ENCODE data around the gene TNK2. TPM values are rescaled to one million over a fixed set of nuclear protein-coding genes. Genes with fewer than 3 reads are reported as not detected.

The TNK2 gene
- total RNA-seq, 4 donors from 2014 or later, result 6.1 to 81.2 (median 24.4) TPM

- DNase-seq, result no peak
- Histone ChIP-seq H3K9me3 (no peaks in the 10 kb centered on the region), H3K4me1 (no peaks in the 10 kb centered on the region), H3K4me3 (no peak overlapping the region), H3K36me3 (no peaks in the 10 kb centered on the region), H3K27ac (no peak overlapping the region), H3K27me3 (no peaks in the 10 kb centered on the region)
- TF ChIP-seq POLR2A (IDR thresholded peaks at IDR 0.05), result no peak
- no peak for TF ChIP-seq CTCF (IDR thresholded peaks at IDR 0.05)
- intact Hi-C loops (cut with DNase I; ENCODE audit: low total_unique reads), result no loop called here
Measured at GRCh38 chr3:195847055-195847950, 61.0 kb downstream of the TNK2 start.

- H3K4me1 ChIP-seq, result no peaks in the 10 kb centered on the region
Measured at GRCh38 chr3:195845483-195845882, 62.9 kb downstream of the TNK2 start.

GRCh38 chr3:195844671-195845218, 63.6 kb downstream of the TNK2 start:
- DNase-seq, result no peak
- intact Hi-C loops (cut with DNase I; ENCODE audit: low total_unique reads), result no loop called here

More at GRCh38 chr3:195845483-195845882, 62.9 kb downstream of the TNK2 start:
- Histone ChIP-seq H3K27ac (no peak overlapping the region), H3K36me3 (no peaks in the 10 kb centered on the region), H3K4me3 (no peak overlapping the region), H3K9me3 (no peaks in the 10 kb centered on the region), H3K27me3 (no peaks in the 10 kb centered on the region)
- no peak for DNase-seq
- intact Hi-C loops (cut with DNase I; ENCODE audit: low total_unique reads), result no loop called here
- no peak for TF ChIP-seq POLR2A (IDR thresholded peaks at IDR 0.05)
- no peak for TF ChIP-seq CTCF (IDR thresholded peaks at IDR 0.05)

GRCh38 chr3:195839260-195840010, 68.9 kb downstream of the TNK2 start:
- H3K4me3 ChIP-seq, result no peak overlapping the region
- intact Hi-C loops (cut with DNase I; ENCODE audit: low total_unique reads), result no loop called here
- no peak for TF ChIP-seq CTCF (IDR thresholded peaks at IDR 0.05)
- no peak for TF ChIP-seq POLR2A (IDR thresholded peaks at IDR 0.05)
- H3K27ac ChIP-seq, result no peak overlapping the region
- no peaks in the 10 kb centered on the region for H3K36me3 ChIP-seq
- no peaks in the 10 kb centered on the region for H3K9me3 ChIP-seq
- no peak for DNase-seq
- H3K4me1 ChIP-seq, result no peaks in the 10 kb centered on the region
- no peaks in the 10 kb centered on the region for H3K27me3 ChIP-seq

More at GRCh38 chr3:195844671-195845218, 63.6 kb downstream of the TNK2 start:
- Histone ChIP-seq H3K27ac (no peak overlapping the region), H3K9me3 (no peaks in the 10 kb centered on the region), H3K4me1 (no peaks in the 10 kb centered on the region), H3K4me3 (no peak overlapping the region), H3K36me3 (no peaks in the 10 kb centered on the region), H3K27me3 (no peaks in the 10 kb centered on the region)
- TF ChIP-seq POLR2A (IDR thresholded peaks at IDR 0.05), result no peak
- no peak for TF ChIP-seq CTCF (IDR thresholded peaks at IDR 0.05)
